HepG2 (cell line): Measurements from ENCODE around the gene TARBP2. TPM values are rescaled to one million over a fixed set of nuclear protein-coding genes. Genes with fewer than 3 reads are reported as not detected.
A peak's percentile ranks its signal among the peaks of the same experiment; 100 is the strongest.

Experiments used
- CEBPB ChIP-seq: IDR thresholded peaks from 2 replicates; pipeline ENCODE4 v1.6.1; 2011; ENCODE audit warnings: low read depth, low read length, improper control_type of control experiment, borderline replicate concordance
- FOXK1 ChIP-seq: sonication (generic); formaldehyde crosslinking; IDR thresholded peaks from 2 replicates; pipeline ENCODE4 v1.4.0; 2020; ENCODE audit warnings: low read depth, missing genetic modification reagents, borderline replicate concordance
- GFI1 ChIP-seq: sonication (generic); formaldehyde crosslinking; IDR thresholded peaks from 2 replicates; pipeline ENCODE4 v1.5.0; 2020; ENCODE audit warnings: missing genetic modification reagents, mild to moderate bottlenecking, borderline replicate concordance
- GLMP ChIP-seq: sonication (generic); formaldehyde crosslinking; IDR thresholded peaks from 2 replicates; pipeline ENCODE4 v1.9.0; 2021; ENCODE audit warnings: missing genetic modification reagents, mild to moderate bottlenecking, borderline replicate concordance
- HCFC1 ChIP-seq: fragments of 150-350 bp; IDR thresholded peaks from 2 replicates; pipeline ENCODE4 v1.6.1; 2014; ENCODE audit warnings: low read depth, low read length
- MZF1 ChIP-seq: sonication (generic); formaldehyde crosslinking; IDR thresholded peaks from 2 replicates; pipeline ENCODE4 v1.8.1; 2023; ENCODE audit warnings: mild to moderate bottlenecking, missing genetic modification reagents, borderline replicate concordance
- NPAS2 ChIP-seq: sonication (generic); formaldehyde crosslinking; IDR thresholded peaks from 2 replicates; pipeline ENCODE4 v1.8.0; 2022; ENCODE audit warnings: mild to moderate bottlenecking, missing genetic modification reagents, borderline replicate concordance
- NR2F2 ChIP-seq: IDR thresholded peaks from 2 replicates; pipeline ENCODE4 v1.6.1; 2012; ENCODE audit warnings: low read depth, inconsistent platforms, borderline replicate concordance
- RFX5 ChIP-seq: IDR thresholded peaks from 2 replicates; pipeline ENCODE4 v1.6.1; 2011; ENCODE audit warnings: low read depth, low read length, improper control_type of control experiment
- TAF15 ChIP-seq: fragments of 200-400 bp; formaldehyde crosslinking; IDR thresholded peaks from one replicate; pipeline ENCODE4 v1.6.1; 2018; ENCODE audit warnings: mild to moderate bottlenecking, low read depth, low read length; ENCODE audit not compliant: poor library complexity, severe bottlenecking
- TBX2 ChIP-seq: sonication (generic); formaldehyde crosslinking; IDR thresholded peaks from 2 replicates; pipeline ENCODE4 v1.5.0; 2020; ENCODE audit warnings: missing genetic modification reagents, mild to moderate bottlenecking, borderline replicate concordance
- TBX3 ChIP-seq: fragments of 450-650 bp; IDR thresholded peaks from 2 replicates; pipeline ENCODE4 v1.6.1; 2017; ENCODE audit warnings: antibody characterized with exemption, mild to moderate bottlenecking, inconsistent platforms, borderline replicate concordance
- ZNF362 ChIP-seq: sonication (generic); formaldehyde crosslinking; IDR thresholded peaks from 2 replicates; pipeline ENCODE4 v1.4.0; 2020; ENCODE audit warnings: missing genetic modification reagents, mild to moderate bottlenecking, borderline replicate concordance
- ZNF383 ChIP-seq: sonication (generic); formaldehyde crosslinking; IDR thresholded peaks from 2 replicates; pipeline ENCODE4 v1.4.0; 2020; ENCODE audit warnings: missing genetic modification reagents, mild to moderate bottlenecking, borderline replicate concordance
- ZNF431 ChIP-seq: sonication (generic); formaldehyde crosslinking; IDR thresholded peaks from 2 replicates; pipeline ENCODE4 v1.9.0; 2022; ENCODE audit warnings: missing genetic modification reagents, low read depth, mild to moderate bottlenecking, borderline replicate concordance
- ZNF75D ChIP-seq: sonication (generic); formaldehyde crosslinking; IDR thresholded peaks from 2 replicates; pipeline ENCODE4 v1.8.1; 2023; ENCODE audit warnings: missing genetic modification reagents, mild to moderate bottlenecking, borderline replicate concordance
- ZSCAN5A ChIP-seq: sonication (generic); formaldehyde crosslinking; IDR thresholded peaks from 2 replicates; pipeline ENCODE4 v1.8.0; 2022; ENCODE audit warnings: mild to moderate bottlenecking, missing genetic modification reagents, borderline replicate concordance
- polyA plus RNA-seq, 8 experiments: library from polyadenylated mRNA; depleted of rRNA in 3 of 8; stranded (reverse) in 7 of 8; unstranded in 1 of 8; fragments of >200 nt; fragmentation: Illumina TruSeq in 4 of 8; extraction: Trizol in 4 of 8; gene quantifications; 2 replicates each; pipeline versions ENCODE4 v1.2.1 to v1.2.3, GENCODE V29; 2011 to 2016; ENCODE audit warnings: low read depth in 4 of 8, missing spikeins in 1 of 8, mixed read lengths in 1 of 8; ENCODE audit not compliant: insufficient read depth in 1 of 8
- total RNA-seq, 5 experiments: library from RNA; depleted of rRNA; stranded (reverse); fragments of >200 nt; fragmentation: Illumina TruSeq; extraction: Trizol; gene quantifications; 2 replicates each; pipeline ENCODE4 v1.2.3, GENCODE V29; 2016; ENCODE audit warnings: low read depth in 1 of 5
- TF ChIP-seq, protein P1 (sequence below): sonication (generic); formaldehyde crosslinking; IDR thresholded peaks from 2 replicates; pipeline ENCODE4 v1.5.0; 2020; ENCODE audit warnings: missing genetic modification reagents
- TF ChIP-seq, protein P2 (sequence below): sonication (generic); formaldehyde crosslinking; IDR thresholded peaks from 2 replicates; pipeline ENCODE4 v1.4.0; 2020; ENCODE audit warnings: missing genetic modification reagents
- TF ChIP-seq, protein P3 (sequence below): sonication (generic); formaldehyde crosslinking; IDR thresholded peaks from 2 replicates; pipeline ENCODE4 v1.8.1; 2023; ENCODE audit warnings: mild to moderate bottlenecking, missing genetic modification reagents, borderline replicate concordance

Gene TARBP2
- total and polyA plus RNA-seq, 2 of the 13 experiments (the other 11 are each of a cell fraction or from before 2014, with no cell fraction given) = 47.0 to 55.5 TPM

DNA sequence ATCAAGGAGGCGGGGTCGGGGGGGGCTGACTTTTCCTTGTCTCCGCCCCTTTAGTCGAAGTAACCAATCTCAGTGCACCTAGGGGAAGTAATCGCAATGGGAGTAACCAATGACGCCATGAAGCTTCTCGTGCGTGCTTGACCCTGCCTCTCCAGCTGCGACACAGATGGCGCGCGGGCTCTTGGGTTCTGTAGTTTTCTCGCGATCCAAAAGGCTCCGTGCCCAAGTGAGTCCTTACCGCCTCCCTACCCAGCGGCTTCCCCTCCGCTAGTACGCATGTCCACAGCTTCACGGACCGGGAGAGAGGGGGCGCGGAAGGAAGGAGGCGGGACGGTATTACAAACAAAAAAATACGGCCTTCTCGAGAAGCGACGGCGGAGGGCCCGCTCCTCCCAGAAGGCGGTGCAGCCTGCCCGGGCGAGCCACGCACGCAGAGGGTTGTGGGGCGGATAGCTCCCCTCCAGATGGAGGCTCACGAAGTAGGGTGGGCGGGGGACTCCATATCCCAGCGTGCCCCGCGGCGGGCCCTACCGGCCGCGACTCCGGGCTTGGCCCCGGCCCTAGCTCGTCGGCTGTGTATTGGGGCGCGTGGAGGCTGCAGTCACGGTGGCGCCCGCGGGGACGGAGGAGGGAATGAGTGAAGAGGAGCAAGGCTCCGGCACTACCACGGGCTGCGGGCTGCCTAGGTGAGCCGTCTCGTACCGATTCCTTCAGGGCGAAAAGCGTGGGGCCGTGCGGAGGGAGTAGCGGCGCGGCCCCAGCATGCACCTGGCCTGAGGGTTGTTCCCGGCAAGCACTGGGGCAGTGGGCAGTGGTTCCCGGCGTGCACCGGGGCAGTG, at the start of gene TARBP2 (continued):
- TF ChIP-seq, protein P1, sequence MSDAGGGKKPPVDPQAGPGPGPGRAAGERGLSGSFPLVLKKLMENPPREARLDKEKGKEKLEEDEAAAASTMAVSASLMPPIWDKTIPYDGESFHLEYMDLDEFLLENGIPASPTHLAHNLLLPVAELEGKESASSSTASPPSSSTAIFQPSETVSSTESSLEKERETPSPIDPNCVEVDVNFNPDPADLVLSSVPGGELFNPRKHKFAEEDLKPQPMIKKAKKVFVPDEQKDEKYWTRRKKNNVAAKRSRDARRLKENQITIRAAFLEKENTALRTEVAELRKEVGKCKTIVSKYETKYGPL (CRISPR knock-in tag) = peak; percentile 64; the same call in 1 of the 2 replicates
- TF ChIP-seq TBX3 (no peak), FOXK1 (CRISPR knock-in tag) (peak; percentile 45; the same call in 1 of the 2 replicates), ZNF431 (CRISPR knock-in tag) (no peak), CEBPB (no peak), ZNF362 (no peak), GFI1 (CRISPR knock-in tag) (no peak), HCFC1 (peak; percentile 83), RFX5 (peak; percentile 82), ZNF75D (CRISPR knock-in tag) (no peak), NR2F2 (no peak; the same call in 1 of the 2 replicates), ZNF383 (no peak), NPAS2 (CRISPR knock-in tag) (no peak), TAF15 (peak; percentile 71), GLMP (no peak), MZF1 (CRISPR knock-in tag) (peak; percentile 98), TBX2 (peak; percentile 45; the same call in 1 of the 2 replicates), ZSCAN5A (CRISPR knock-in tag) (peak; percentile 70; the same call in 1 of the 2 replicates)
- TF ChIP-seq, protein P2, sequence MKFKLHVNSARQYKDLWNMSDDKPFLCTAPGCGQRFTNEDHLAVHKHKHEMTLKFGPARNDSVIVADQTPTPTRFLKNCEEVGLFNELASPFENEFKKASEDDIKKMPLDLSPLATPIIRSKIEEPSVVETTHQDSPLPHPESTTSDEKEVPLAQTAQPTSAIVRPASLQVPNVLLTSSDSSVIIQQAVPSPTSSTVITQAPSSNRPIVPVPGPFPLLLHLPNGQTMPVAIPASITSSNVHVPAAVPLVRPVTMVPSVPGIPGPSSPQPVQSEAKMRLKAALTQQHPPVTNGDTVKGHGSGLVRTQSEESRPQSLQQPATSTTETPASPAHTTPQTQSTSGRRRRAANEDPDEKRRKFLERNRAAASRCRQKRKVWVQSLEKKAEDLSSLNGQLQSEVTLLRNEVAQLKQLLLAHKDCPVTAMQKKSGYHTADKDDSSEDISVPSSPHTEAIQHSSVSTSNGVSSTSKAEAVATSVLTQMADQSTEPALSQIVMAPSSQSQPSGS (CRISPR knock-in tag) = peak; percentile 37; the same call in 1 of the 2 replicates
- TF ChIP-seq, protein P3, sequence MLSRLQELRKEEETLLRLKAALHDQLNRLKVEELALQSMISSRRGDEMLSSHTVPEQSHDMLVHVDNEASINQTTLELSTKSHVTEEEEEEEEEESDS (CRISPR knock-in tag) = peak; percentile 93
